ENCODE measurements around the gene AAMP. TPM values are rescaled to one million over a fixed set of nuclear protein-coding genes. Genes with fewer than 3 reads are reported as not detected.
A peak's percentile ranks its signal among the peaks of the same experiment; 100 is the strongest.

The AAMP gene
- total RNA-seq, 1 donor from 2014 or later, result 119 TPM

GRCh38 chr2:218289639-218290315 lies 19.8 kb upstream of the AAMP start:
- TF ChIP-seq CTCF (conservative IDR thresholded peaks at IDR 0.05; ENCODE audit: low read depth, low read length), result no peak
- DNase-seq (ENCODE audit: low read depth), result peak; percentile 61
- H3K4me3 ChIP-seq (ENCODE audit: low read depth, low read length), result peak overlapping the region; percentile 72

- TF ChIP-seq CTCF (conservative IDR thresholded peaks at IDR 0.05; ENCODE audit: low read depth, low read length), result no peak
- peak overlapping the region; percentile 58 for H3K4me3 ChIP-seq (ENCODE audit: low read depth, low read length)
- DNase-seq (ENCODE audit: low read depth), result peak; percentile 86
Measured at GRCh38 chr2:218286570-218287459, 16.9 kb upstream of the AAMP start.

- no peak for DNase-seq (ENCODE audit: low read depth)
- H3K4me3 ChIP-seq (ENCODE audit: low read depth, low read length), result peak overlapping the region; percentile 58
- TF ChIP-seq CTCF (conservative IDR thresholded peaks at IDR 0.05; ENCODE audit: low read depth, low read length), result no peak
Measured at GRCh38 chr2:218285604-218286003, 15.7 kb upstream of the AAMP start.

- no peak for TF ChIP-seq CTCF (conservative IDR thresholded peaks at IDR 0.05; ENCODE audit: low read depth, low read length)
- H3K4me3 ChIP-seq (ENCODE audit: low read depth, low read length), result no peak overlapping the region
- DNase-seq (ENCODE audit: low read depth), result no peak
Measured at GRCh38 chr2:218284106-218284811, 14.3 kb upstream of the AAMP start.

- DNase-seq (ENCODE audit: low read depth), result no peak
- no peak overlapping the region for H3K4me3 ChIP-seq (ENCODE audit: low read depth, low read length)
- TF ChIP-seq CTCF (conservative IDR thresholded peaks at IDR 0.05; ENCODE audit: low read depth, low read length), result no peak
Measured at GRCh38 chr2:218282173-218282991, 12.4 kb upstream of the AAMP start.

- no peak for DNase-seq (ENCODE audit: low read depth)
- TF ChIP-seq CTCF (conservative IDR thresholded peaks at IDR 0.05; ENCODE audit: low read depth, low read length), result no peak
- no peak overlapping the region for H3K4me3 ChIP-seq (ENCODE audit: low read depth, low read length)
Measured at GRCh38 chr2:218281449-218281848, 11.5 kb upstream of the AAMP start.

Measured in epithelial cell of proximal tubule (primary cell).